SH-SY5Y (cell line): Measurements from ENCODE around the gene RAB24.

Experiments
- GATA2 ChIP-seq: IDR thresholded peaks from 2 replicates; pipeline ENCODE4 v1.6.1; 2011; ENCODE audit warnings: mild to moderate bottlenecking, low read depth, low read length
- GATA3 ChIP-seq: IDR thresholded peaks from 2 replicates; pipeline ENCODE4 v1.6.1; 2011; ENCODE audit warnings: low read depth, mild to moderate bottlenecking, low read length, moderate library complexity

DNA sequence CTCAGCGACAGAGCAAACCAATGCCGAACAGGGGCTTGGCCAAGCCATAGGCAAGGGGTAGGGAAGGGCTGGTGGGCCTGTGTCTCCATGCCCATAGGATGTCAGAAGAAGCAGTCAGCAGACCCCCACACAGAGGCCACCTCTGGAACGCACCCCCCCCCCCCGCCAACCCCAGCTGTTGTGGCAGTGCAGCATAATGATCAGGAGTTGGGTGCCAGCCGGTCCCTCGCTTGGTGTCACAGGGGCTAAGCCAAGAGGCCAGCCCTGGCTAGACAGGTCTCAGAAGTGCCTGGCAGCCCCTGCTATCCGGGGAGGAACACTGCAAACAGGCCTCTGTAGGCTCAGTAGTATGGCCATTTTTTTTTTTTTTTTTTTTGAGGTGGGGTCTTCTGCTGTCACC lies 11.9 kb upstream of the RAB24 start:
- no peak for TF ChIP-seq GATA2
- no peak for TF ChIP-seq GATA3
